Astrocyte (in vitro differentiated cells and primary cell): ENCODE data around the gene SIGLEC9. TPM values are rescaled to one million over a fixed set of nuclear protein-coding genes. Genes with fewer than 3 reads are reported as not detected.

Experiments
- DNase-seq: peaks from one replicate; pipeline ENCODE4 v3.0.0-alpha.2; 2010; ENCODE audit warnings: low read depth
- FAIRE-seq: peaks from 2 replicates; lab custom pipeline; 2011; peaks lifted over from hg19 to GRCh38; lab: Jason Lieb, UNC
- H2AFZ ChIP-seq: 2 replicates; pipeline ENCODE4 v1.6.0; 2012; ENCODE audit warnings: low read depth, low read length, inconsistent platforms
- H3K27ac ChIP-seq: 2 replicates; pipeline ENCODE4 v1.5.1; 2011; ENCODE audit warnings: low read depth, low read length, inconsistent platforms
- H3K27me3 ChIP-seq: 2 replicates; pipeline ENCODE4 v1.6.0; 2011; ENCODE audit warnings: low read length, inconsistent platforms; ENCODE audit not compliant: insufficient read depth
- H3K36me3 ChIP-seq: 2 replicates; pipeline ENCODE4 v1.5.1; 2011; ENCODE audit warnings: low read length, inconsistent platforms; ENCODE audit not compliant: insufficient read depth
- H3K4me1 ChIP-seq: 2 replicates; pipeline ENCODE4 v1.5.1; 2011; ENCODE audit warnings: low read length, inconsistent platforms; ENCODE audit not compliant: insufficient read depth
- H3K4me2 ChIP-seq: 2 replicates; pipeline ENCODE4 v1.6.0; 2012; ENCODE audit warnings: low read length, inconsistent platforms
- H3K4me3 ChIP-seq: 2 replicates; pipeline ENCODE4 v1.5.1; 2011; ENCODE audit warnings: low read depth, mild to moderate bottlenecking, low read length, inconsistent platforms; ENCODE audit not compliant: insufficient read depth
- H3K79me2 ChIP-seq: 2 replicates; pipeline ENCODE4 v1.6.0; 2012; ENCODE audit warnings: mild to moderate bottlenecking, low read length, inconsistent platforms; ENCODE audit not compliant: insufficient read depth
- H3K9ac ChIP-seq: 2 replicates; pipeline ENCODE4 v1.6.0; 2012; ENCODE audit warnings: mild to moderate bottlenecking, low read length, inconsistent platforms
- H3K9me3 ChIP-seq: 2 replicates; pipeline ENCODE4 v1.5.1; 2012; ENCODE audit warnings: low read depth, mild to moderate bottlenecking, low read length, inconsistent platforms; ENCODE audit not compliant: insufficient read depth
- H4K20me1 ChIP-seq: 2 replicates; pipeline ENCODE4 v1.6.0; 2012; ENCODE audit warnings: low read length, inconsistent platforms; ENCODE audit not compliant: insufficient read depth
- H3K27ac Mint-ChIP-seq: one replicate; pipeline ENCODE4 v1.8.0; 2021; ENCODE audit warnings: mild to moderate bottlenecking, mixed read lengths; ENCODE audit not compliant: unreplicated experiment
- H3K27me3 Mint-ChIP-seq: one replicate; pipeline ENCODE4 v1.8.0; 2021; ENCODE audit warnings: low read depth, mixed read lengths; ENCODE audit not compliant: unreplicated experiment
- H3K36me3 Mint-ChIP-seq: one replicate; pipeline ENCODE4 v1.8.0; 2021; ENCODE audit warnings: low read depth, mixed read lengths; ENCODE audit not compliant: unreplicated experiment
- H3K4me1 Mint-ChIP-seq: one replicate; pipeline ENCODE4 v1.8.0; 2021; ENCODE audit warnings: low read depth, mixed read lengths; ENCODE audit not compliant: unreplicated experiment
- H3K4me3 Mint-ChIP-seq: one replicate; pipeline ENCODE4 v1.8.0; 2021; ENCODE audit warnings: mild to moderate bottlenecking, moderate library complexity, mixed read lengths; ENCODE audit not compliant: unreplicated experiment
- H3K9me3 Mint-ChIP-seq: one replicate; pipeline ENCODE4 v1.8.0; 2021; ENCODE audit warnings: mild to moderate bottlenecking, mixed read lengths; ENCODE audit not compliant: unreplicated experiment
- EZH2 ChIP-seq: IDR thresholded peaks from 2 replicates; pipeline ENCODE4 v1.6.1; 2012; ENCODE audit warnings: mild to moderate bottlenecking, low read length, inconsistent platforms; ENCODE audit not compliant: insufficient read depth
- total RNA-seq: library from RNA; stranded (reverse); gene quantifications from 2 replicates; pipeline ENCODE4 v1.2.1, GENCODE V29; 2021
- TF ChIP-seq, protein P1 (sequence below): IDR thresholded peaks from 2 replicates; pipeline ENCODE4 v1.5.1; 2011; ENCODE audit warnings: low read depth, mild to moderate bottlenecking, inconsistent platforms, low read length, moderate library complexity; ENCODE audit not compliant: insufficient read depth

Gene SIGLEC9
- total RNA-seq, 1 donor from 2014 or later, result not detected

DNA sequence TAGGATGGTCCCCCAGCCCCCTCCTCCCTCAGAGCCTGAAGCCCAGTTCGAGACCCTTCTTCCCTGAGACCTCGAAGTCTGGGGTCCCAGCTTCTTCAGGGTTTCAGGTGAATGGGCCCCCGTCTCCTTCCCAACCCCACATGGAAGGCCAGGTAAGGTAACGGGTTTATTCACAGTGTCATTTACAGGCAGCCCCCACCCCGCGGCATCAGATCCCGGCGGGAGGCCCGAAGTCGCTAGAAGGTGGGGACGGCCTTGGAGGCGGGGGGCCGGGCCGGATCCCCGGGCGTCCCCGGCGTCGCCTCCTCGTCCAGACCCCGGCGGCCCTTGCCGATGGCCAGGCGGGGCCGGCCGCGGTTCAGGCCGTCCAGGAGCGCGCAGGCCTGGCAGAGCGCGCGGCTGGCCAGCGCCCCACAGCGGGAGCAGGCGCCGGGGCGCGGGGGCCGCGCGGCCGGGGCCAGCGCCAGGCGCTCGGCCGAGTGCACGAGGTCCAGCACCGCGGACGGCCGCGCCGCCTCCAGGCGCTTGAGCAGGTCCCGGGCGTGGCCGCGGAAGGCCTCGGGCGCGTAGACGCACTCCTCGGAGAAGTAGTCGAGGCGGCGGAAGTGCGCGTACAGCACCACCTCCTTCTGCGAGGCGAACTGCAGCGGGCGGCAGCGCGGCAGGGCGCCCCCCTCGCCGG is 26.2 kb upstream of the SIGLEC9 start:
- no peak for FAIRE-seq

GRCh38 chr19:51099047-51099382 is 25.7 kb upstream of the SIGLEC9 start:
- Mint-ChIP-seq H3K9me3 (no peaks in the 10 kb centered on the region), H3K27me3 (peaks cover 2% of the 10 kb centered on the region), H3K27ac (no peak overlapping the region), H3K36me3 (peaks cover 8% of the 10 kb centered on the region), H3K4me1 (peaks cover 2% of the 10 kb centered on the region), H3K4me3 (no peak overlapping the region)
- DNase-seq (no peak), FAIRE-seq (no peak)
- H3K4me3 ChIP-seq, result no peak overlapping the region
- peaks cover 60% of the 10 kb centered on the region for H4K20me1 ChIP-seq
- H3K36me3 ChIP-seq, result peaks cover 7% of the 10 kb centered on the region
- no peak overlapping the region for H3K4me2 ChIP-seq
- H3K27ac ChIP-seq, result no peak overlapping the region
- TF ChIP-seq EZH2, result no peak
- H3K79me2 ChIP-seq, result peaks cover 7% of the 10 kb centered on the region
- no peak overlapping the region for H3K9ac ChIP-seq
- no peaks in the 10 kb centered on the region for H3K27me3 ChIP-seq
- no peaks in the 10 kb centered on the region for H3K4me1 ChIP-seq
- H3K9me3 ChIP-seq, result no peaks in the 10 kb centered on the region
- no peak overlapping the region for H2AFZ ChIP-seq

More for the DNA sequence above, 26.2 kb upstream of the SIGLEC9 start:
- no peak overlapping the region for H3K27ac Mint-ChIP-seq
- H3K27me3 Mint-ChIP-seq, result peaks cover 3% of the 10 kb centered on the region
- H3K4me3 Mint-ChIP-seq, result no peak overlapping the region
- no peaks in the 10 kb centered on the region for H3K4me1 ChIP-seq
- no peaks in the 10 kb centered on the region for H3K27me3 ChIP-seq
- no peak overlapping the region for H3K9ac ChIP-seq
- TF ChIP-seq EZH2, result no peak
- TF ChIP-seq, protein P1, sequence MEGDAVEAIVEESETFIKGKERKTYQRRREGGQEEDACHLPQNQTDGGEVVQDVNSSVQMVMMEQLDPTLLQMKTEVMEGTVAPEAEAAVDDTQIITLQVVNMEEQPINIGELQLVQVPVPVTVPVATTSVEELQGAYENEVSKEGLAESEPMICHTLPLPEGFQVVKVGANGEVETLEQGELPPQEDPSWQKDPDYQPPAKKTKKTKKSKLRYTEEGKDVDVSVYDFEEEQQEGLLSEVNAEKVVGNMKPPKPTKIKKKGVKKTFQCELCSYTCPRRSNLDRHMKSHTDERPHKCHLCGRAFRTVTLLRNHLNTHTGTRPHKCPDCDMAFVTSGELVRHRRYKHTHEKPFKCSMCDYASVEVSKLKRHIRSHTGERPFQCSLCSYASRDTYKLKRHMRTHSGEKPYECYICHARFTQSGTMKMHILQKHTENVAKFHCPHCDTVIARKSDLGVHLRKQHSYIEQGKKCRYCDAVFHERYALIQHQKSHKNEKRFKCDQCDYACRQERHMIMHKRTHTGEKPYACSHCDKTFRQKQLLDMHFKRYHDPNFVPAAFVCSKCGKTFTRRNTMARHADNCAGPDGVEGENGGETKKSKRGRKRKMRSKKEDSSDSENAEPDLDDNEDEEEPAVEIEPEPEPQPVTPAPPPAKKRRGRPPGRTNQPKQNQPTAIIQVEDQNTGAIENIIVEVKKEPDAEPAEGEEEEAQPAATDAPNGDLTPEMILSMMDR, result no peak
- H4K20me1 ChIP-seq, result peaks cover 62% of the 10 kb centered on the region
- no peak overlapping the region for H2AFZ ChIP-seq
- peaks cover 2% of the 10 kb centered on the region for H3K4me1 Mint-ChIP-seq
- H3K36me3 ChIP-seq, result peaks cover 7% of the 10 kb centered on the region
- no peak overlapping the region for H3K4me2 ChIP-seq
- DNase-seq, result no peak
- no peaks in the 10 kb centered on the region for H3K9me3 Mint-ChIP-seq
- H3K9me3 ChIP-seq, result no peaks in the 10 kb centered on the region
- H3K79me2 ChIP-seq, result peaks cover 7% of the 10 kb centered on the region
- no peak overlapping the region for H3K27ac ChIP-seq
- H3K36me3 Mint-ChIP-seq, result peaks cover 5% of the 10 kb centered on the region
- no peak overlapping the region for H3K4me3 ChIP-seq

GRCh38 chr19:51100601-51101000 is 24.1 kb upstream of the SIGLEC9 start:
- H3K27me3 Mint-ChIP-seq, result no peaks in the 10 kb centered on the region
- Histone ChIP-seq H3K4me1 (no peaks in the 10 kb centered on the region), H3K9me3 (no peaks in the 10 kb centered on the region), H3K9ac (no peak overlapping the region), H3K27me3 (no peaks in the 10 kb centered on the region), H3K4me2 (no peak overlapping the region), H3K4me3 (no peak overlapping the region), H2AFZ (no peak overlapping the region), H3K27ac (no peak overlapping the region), H4K20me1 (peaks cover 63% of the 10 kb centered on the region), H3K79me2 (peaks cover 20% of the 10 kb centered on the region), H3K36me3 (peaks cover 7% of the 10 kb centered on the region)
- no peak overlapping the region for H3K27ac Mint-ChIP-seq
- DNase-seq, result no peak
- no peak overlapping the region for H3K4me3 Mint-ChIP-seq
- FAIRE-seq, result no peak
- H3K36me3 Mint-ChIP-seq, result peaks cover 8% of the 10 kb centered on the region
- no peaks in the 10 kb centered on the region for H3K9me3 Mint-ChIP-seq
- H3K4me1 Mint-ChIP-seq, result peaks cover 2% of the 10 kb centered on the region
- TF ChIP-seq EZH2, result no peak
- TF ChIP-seq, protein P1, result no peak
